ENCODE measurements around the gene ROR1.
"Not testable (repeated sequence)": the region's sequence is repeated elsewhere in the genome, so short reads cannot be mapped to it uniquely, and the experiment has no call there.

ROR1 gene

DNA sequence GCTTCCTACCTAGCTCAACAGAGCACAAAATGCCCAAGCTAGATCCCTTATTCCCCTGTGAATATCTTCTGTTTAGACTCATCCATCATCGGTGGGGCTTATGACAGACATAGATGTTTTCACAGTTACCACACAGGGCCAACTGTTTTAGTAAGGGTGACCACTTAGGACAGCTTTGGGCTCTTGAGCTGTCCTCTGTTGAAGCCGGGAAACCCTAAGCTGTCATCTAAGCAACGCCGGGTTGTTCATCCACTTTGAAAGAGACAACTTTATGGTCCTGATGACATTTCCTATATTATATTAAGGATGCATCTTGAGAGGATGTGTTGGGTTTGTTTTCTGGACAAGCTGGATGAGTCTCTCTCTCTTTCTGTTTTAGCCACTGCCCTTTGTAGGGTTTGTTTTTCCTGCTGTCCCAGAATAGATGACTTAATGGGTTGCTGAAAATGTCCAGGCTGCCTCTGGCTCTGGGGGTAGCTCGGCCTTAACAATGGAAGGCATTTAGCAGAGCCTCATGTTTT, 319.1 kb downstream of the ROR1 start:
- no peak overlapping the region for H3K4me3 ChIP-seq (ENCODE audit: low read depth, low read length)
- no peak for DNase-seq (ENCODE audit: low read depth)

DNA sequence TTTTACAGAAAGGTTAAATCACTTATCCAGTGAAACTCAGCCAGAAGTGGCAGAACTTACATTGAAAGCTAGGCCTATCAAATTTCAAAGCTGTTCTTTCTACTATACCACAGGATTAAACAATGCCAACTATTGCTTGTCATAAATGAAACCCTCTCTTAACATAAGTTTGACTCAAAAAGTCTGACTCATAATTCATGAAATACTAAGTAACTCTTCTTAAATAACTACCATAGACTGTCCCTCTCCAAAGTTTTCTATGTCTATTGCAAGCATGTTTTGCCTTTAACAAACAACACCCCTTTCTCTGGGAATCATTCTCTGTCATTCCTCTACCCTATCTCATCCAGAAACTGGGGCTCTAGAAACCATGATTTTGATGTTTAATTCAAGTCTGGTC, 320.1 kb downstream of the ROR1 start:
- no peak overlapping the region for H3K4me3 ChIP-seq (ENCODE audit: low read depth, low read length)
- peak; percentile 50 for DNase-seq (ENCODE audit: low read depth)

More for the DNA sequence above, 319.1 kb downstream of the ROR1 start:
- TF ChIP-seq, protein P1, sequence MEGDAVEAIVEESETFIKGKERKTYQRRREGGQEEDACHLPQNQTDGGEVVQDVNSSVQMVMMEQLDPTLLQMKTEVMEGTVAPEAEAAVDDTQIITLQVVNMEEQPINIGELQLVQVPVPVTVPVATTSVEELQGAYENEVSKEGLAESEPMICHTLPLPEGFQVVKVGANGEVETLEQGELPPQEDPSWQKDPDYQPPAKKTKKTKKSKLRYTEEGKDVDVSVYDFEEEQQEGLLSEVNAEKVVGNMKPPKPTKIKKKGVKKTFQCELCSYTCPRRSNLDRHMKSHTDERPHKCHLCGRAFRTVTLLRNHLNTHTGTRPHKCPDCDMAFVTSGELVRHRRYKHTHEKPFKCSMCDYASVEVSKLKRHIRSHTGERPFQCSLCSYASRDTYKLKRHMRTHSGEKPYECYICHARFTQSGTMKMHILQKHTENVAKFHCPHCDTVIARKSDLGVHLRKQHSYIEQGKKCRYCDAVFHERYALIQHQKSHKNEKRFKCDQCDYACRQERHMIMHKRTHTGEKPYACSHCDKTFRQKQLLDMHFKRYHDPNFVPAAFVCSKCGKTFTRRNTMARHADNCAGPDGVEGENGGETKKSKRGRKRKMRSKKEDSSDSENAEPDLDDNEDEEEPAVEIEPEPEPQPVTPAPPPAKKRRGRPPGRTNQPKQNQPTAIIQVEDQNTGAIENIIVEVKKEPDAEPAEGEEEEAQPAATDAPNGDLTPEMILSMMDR (conservative IDR thresholded peaks at IDR 0.05; ENCODE audit: low read depth, low read length): no peak

DNA sequence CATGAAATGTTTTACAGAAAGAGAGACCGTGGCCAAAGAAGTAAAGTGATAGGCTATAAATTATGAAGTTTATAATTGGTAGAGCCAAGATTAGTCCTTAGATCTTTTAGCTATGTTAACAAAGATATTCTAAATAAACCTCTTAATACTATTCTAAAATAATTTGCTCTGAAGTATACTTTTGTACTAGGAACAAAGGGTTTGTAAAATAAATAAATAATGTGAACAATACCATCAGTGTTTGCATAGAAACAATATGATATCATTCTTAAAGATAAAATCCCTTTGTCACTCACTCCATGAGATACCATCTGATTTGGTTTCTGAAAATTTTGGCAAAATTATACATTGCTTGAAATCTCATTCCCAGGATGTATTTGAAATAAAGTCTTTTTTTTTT, 322.0 kb downstream of the ROR1 start:
- DNase-seq (ENCODE audit: low read depth): no peak
- H3K4me3 ChIP-seq (ENCODE audit: low read depth, low read length): no peak overlapping the region
- TF ChIP-seq, protein P1 (conservative IDR thresholded peaks at IDR 0.05; ENCODE audit: low read depth, low read length): no peak

More for the DNA sequence above, 320.1 kb downstream of the ROR1 start:
- TF ChIP-seq, protein P1 (conservative IDR thresholded peaks at IDR 0.05; ENCODE audit: low read depth, low read length): no peak

DNA sequence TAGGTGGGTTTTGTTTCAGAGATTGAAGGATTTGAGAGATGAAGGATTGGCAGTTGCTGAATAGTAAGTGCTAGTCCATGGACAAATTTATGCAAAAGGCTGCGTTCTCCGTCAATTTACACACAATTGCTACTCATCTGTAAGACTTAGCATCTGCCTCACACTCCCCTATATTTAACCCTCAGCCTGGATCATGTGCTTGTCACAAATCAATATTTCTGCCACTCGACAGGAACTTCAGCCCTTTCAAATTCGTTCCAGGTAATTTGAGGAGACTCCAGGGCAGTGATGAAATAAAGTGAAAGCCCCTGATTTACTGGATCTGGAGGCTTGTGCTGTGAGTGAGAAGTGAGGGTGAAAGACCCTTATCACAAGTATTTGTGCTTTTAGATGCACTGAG, 324.0 kb downstream of the ROR1 start:
- TF ChIP-seq, protein P1 (conservative IDR thresholded peaks at IDR 0.05; ENCODE audit: low read depth, low read length): no peak
- no peak overlapping the region for H3K4me3 ChIP-seq (ENCODE audit: low read depth, low read length)
- no peak for DNase-seq (ENCODE audit: low read depth)

DNA sequence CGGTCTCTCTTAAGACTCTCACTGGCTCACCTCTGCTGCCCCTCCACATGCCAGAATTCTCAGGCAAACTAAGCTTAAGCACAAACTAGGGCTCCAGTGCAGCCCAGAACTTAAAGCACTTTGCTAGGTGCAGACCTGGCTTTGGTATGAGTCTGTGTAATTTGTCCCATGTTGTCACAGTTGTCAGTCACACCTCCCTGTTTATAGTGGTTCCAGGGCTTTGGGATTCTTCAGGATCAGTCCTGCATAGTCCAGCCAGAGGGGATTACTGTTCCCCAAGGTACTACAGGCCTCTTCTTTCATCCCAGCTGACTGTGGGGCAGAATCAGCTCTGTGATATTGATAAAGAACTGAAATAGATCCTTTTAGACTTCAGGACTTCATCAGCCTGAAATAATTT, 324.6 kb downstream of the ROR1 start:
- DNase-seq (ENCODE audit: low read depth): no peak
- TF ChIP-seq, protein P1 (conservative IDR thresholded peaks at IDR 0.05; ENCODE audit: low read depth, low read length): no peak
- no peak overlapping the region for H3K4me3 ChIP-seq (ENCODE audit: low read depth, low read length)

DNA sequence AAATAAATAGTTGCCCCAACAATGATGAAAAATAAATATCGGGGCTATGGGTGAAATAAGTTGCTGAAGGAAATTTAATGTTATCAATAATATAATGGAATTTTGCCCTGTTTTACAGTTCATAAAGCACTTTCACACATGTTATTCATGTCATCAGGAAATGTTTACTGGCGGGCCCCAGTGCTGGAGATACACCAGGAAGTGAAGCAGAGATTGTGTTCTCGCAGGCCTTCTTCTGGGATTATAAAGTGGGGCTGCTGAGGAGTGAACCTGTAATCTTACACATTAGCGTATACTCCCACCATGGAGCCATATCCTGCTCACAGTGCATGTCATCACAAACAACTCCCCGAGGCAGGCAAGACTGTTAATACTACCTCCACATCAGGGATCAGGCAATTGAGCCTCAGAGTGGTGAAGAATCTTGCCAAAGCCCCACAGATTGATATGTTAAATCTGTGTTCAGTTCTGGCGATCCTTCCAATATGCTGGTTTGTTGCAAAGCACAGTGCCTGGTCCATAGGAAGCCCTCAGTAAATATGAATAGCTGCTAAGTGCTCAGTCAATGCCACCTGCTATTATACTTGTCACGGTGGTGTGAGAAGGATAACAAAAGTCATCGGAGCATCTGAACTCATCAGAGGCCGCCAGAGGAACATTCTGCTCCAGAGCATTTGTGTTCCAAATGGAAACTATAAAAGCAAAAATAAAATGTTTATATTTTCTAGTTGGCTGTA, 325.2 kb downstream of the ROR1 start:
- DNase-seq (ENCODE audit: low read depth): no peak
- TF ChIP-seq, protein P1 (conservative IDR thresholded peaks at IDR 0.05; ENCODE audit: low read depth, low read length): no peak
- H3K4me3 ChIP-seq (ENCODE audit: low read depth, low read length): no peak overlapping the region

DNA sequence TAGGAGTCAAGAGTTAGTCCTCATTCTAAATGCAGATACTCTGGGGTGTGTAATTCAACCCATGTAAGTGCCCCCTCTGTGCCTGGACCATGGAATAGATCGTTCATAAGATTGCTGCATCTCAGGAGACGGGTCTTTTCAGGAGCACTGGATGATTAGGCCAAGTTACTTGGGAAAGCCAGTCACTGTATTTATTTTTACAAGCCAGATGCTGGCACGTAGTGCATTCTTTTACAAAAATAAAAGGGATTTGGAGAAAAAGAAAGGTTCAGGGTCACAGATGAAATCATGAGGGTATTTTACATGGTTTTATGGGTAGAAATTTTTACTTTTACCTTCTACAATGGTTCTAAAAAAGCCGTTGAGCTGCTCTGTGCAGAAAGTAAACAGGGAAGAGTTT, 327.0 kb downstream of the ROR1 start:
- TF ChIP-seq, protein P1 (conservative IDR thresholded peaks at IDR 0.05; ENCODE audit: low read depth, low read length): no peak
- H3K4me3 ChIP-seq (ENCODE audit: low read depth, low read length): no peak overlapping the region
- DNase-seq (ENCODE audit: low read depth): no peak

DNA sequence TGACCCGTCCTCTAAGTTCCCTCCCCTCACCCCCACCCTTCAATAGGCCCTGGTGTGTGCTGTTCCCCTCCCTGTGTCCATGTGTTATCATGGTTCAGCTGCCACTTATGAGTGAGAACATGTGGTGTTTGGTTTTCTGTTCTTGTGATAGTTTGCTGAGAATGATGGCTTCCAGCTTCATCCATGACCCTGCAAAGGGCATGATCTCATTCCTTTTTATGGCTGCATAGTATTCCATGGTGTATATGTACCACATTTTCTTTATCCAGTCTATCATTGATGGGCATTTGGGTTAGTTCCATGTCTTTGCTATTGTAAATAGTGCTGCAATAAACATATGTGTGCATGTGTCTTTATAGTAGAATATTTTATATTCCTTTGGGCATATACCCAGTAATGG, 330.8 kb downstream of the ROR1 start:
- DNase-seq (ENCODE audit: low read depth); H3K4me3 ChIP-seq (ENCODE audit: low read depth, low read length): not testable (repeated sequence)

Data from choroid plexus epithelial cell (primary cell).